Kasumi-1 (cell line): ENCODE data around the gene PHETA1.
"Not testable (repeated sequence)": the region's sequence is repeated elsewhere in the genome, so short reads cannot be mapped to it uniquely, and the experiment has no call there.

Source experiments
- DNase-seq, 2 experiments: peaks; one replicate each; lab custom pipeline; 2025; lab: John Stamatoyannopoulos, UW

PHETA1 gene

GRCh38 chr12:111373231-111373630, 4.3 kb upstream of the PHETA1 start:
- not testable (repeated sequence) for DNase-seq

- no peak for DNase-seq
Observed at GRCh38 chr12:111369496-111370220, 763 bp upstream of the PHETA1 start.

GRCh38 chr12:111368291-111368787, 556 bp downstream of the PHETA1 start:
- no peak for DNase-seq

GRCh38 chr12:111367661-111368221, 1.2 kb downstream of the PHETA1 start:
- DNase-seq: no peak

GRCh38 chr12:111366583-111366982, 2.3 kb downstream of the PHETA1 start:
- DNase-seq: no peak

- DNase-seq: no peak
Observed at GRCh38 chr12:111366075-111366474, 2.8 kb downstream of the PHETA1 start.

- no peak for DNase-seq
Observed at GRCh38 chr12:111363578-111363977, 5.3 kb downstream of the PHETA1 start.

GRCh38 chr12:111362687-111363475, 6.0 kb downstream of the PHETA1 start:
- DNase-seq: no peak

- DNase-seq: no peak
Observed at GRCh38 chr12:111361717-111362576, 6.9 kb downstream of the PHETA1 start.

- no peak for DNase-seq
Observed at GRCh38 chr12:111361073-111361716, 7.7 kb downstream of the PHETA1 start.

- no peak for DNase-seq
Observed at GRCh38 chr12:111360325-111360930, 8.5 kb downstream of the PHETA1 start.

- no peak for DNase-seq
Observed at GRCh38 chr12:111359914-111360276, 9.0 kb downstream of the PHETA1 start.

- DNase-seq: no peak
Observed at GRCh38 chr12:111359231-111359913, 9.5 kb downstream of the PHETA1 start.

- DNase-seq: no peak
Observed at GRCh38 chr12:111355201-111355925, 13.5 kb downstream of the PHETA1 start.

GRCh38 chr12:111354511-111354910, 14.4 kb downstream of the PHETA1 start:
- no peak for DNase-seq

GRCh38 chr12:111353603-111354295, 15.1 kb downstream of the PHETA1 start:
- no peak for DNase-seq

- no peak for DNase-seq
Observed at GRCh38 chr12:111353026-111353425, 15.9 kb downstream of the PHETA1 start.

- no peak for DNase-seq
Observed at GRCh38 chr12:111352296-111352993, 16.4 kb downstream of the PHETA1 start.
